ENCODE measurements around the gene CDS2. TPM values are rescaled to one million over a fixed set of nuclear protein-coding genes. Genes with fewer than 3 reads are reported as not detected.

CDS2 gene
- total and polyA plus RNA-seq, 2 experiments from 2014 or later: 16.8 to 40.8 TPM

DNA sequence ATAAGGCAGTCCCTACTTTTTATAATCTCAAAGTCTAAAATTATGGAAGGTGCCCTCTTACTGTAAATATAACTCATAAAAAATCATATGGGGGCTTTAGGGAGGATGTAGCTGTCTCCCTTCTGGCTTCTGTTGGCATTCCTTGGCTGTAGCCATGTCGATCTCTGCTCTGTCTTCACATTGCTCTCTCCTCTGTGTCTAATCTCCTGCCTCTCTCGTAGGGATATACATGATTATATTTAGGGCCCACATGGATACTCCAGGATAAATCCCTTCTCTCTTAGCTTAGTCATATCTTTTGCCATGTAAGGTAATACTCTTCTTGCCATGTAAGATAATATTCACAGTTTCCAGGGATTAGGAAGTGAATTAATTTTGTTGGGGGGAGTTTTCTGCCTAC, 28.6 kb downstream of the CDS2 start:
- no peak overlapping the region for H3K4me2 ChIP-seq
- H3K79me2 ChIP-seq (replicated peaks; ENCODE audit: insufficient read depth): peaks cover 69% of the 10 kb centered on the region
- H3K4me3 ChIP-seq: no peak overlapping the region
- H3K9me2 ChIP-seq (ENCODE audit: insufficient read depth): no peaks in the 10 kb centered on the region
- no peaks in the 10 kb centered on the region for H3K27me3 ChIP-seq (ENCODE audit: insufficient read depth)
- no peak overlapping the region for H3K27ac ChIP-seq (ENCODE audit: low read depth)
- peaks cover 9% of the 10 kb centered on the region; the same call in 1 of the 2 replicates for H4K20me1 ChIP-seq (replicated peaks; ENCODE audit: insufficient read depth)
- ATAC-seq (no peak), DNase-seq (ENCODE audit: low spot score) (no peak)
- H2AFZ ChIP-seq: no peak overlapping the region
- TF ChIP-seq, protein P1, sequence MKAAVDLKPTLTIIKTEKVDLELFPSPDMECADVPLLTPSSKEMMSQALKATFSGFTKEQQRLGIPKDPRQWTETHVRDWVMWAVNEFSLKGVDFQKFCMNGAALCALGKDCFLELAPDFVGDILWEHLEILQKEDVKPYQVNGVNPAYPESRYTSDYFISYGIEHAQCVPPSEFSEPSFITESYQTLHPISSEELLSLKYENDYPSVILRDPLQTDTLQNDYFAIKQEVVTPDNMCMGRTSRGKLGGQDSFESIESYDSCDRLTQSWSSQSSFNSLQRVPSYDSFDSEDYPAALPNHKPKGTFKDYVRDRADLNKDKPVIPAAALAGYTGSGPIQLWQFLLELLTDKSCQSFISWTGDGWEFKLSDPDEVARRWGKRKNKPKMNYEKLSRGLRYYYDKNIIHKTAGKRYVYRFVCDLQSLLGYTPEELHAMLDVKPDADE (IDR thresholded peaks at IDR 0.05): no peak
- TF ChIP-seq CREB1 (CRISPR knock-in tag; IDR thresholded peaks at IDR 0.05; ENCODE audit: low read depth): no peak
- no peak for TF ChIP-seq POLR2AphosphoS5 (IDR thresholded peaks at IDR 0.05; ENCODE audit: low read depth)
- TF ChIP-seq, protein P2, sequence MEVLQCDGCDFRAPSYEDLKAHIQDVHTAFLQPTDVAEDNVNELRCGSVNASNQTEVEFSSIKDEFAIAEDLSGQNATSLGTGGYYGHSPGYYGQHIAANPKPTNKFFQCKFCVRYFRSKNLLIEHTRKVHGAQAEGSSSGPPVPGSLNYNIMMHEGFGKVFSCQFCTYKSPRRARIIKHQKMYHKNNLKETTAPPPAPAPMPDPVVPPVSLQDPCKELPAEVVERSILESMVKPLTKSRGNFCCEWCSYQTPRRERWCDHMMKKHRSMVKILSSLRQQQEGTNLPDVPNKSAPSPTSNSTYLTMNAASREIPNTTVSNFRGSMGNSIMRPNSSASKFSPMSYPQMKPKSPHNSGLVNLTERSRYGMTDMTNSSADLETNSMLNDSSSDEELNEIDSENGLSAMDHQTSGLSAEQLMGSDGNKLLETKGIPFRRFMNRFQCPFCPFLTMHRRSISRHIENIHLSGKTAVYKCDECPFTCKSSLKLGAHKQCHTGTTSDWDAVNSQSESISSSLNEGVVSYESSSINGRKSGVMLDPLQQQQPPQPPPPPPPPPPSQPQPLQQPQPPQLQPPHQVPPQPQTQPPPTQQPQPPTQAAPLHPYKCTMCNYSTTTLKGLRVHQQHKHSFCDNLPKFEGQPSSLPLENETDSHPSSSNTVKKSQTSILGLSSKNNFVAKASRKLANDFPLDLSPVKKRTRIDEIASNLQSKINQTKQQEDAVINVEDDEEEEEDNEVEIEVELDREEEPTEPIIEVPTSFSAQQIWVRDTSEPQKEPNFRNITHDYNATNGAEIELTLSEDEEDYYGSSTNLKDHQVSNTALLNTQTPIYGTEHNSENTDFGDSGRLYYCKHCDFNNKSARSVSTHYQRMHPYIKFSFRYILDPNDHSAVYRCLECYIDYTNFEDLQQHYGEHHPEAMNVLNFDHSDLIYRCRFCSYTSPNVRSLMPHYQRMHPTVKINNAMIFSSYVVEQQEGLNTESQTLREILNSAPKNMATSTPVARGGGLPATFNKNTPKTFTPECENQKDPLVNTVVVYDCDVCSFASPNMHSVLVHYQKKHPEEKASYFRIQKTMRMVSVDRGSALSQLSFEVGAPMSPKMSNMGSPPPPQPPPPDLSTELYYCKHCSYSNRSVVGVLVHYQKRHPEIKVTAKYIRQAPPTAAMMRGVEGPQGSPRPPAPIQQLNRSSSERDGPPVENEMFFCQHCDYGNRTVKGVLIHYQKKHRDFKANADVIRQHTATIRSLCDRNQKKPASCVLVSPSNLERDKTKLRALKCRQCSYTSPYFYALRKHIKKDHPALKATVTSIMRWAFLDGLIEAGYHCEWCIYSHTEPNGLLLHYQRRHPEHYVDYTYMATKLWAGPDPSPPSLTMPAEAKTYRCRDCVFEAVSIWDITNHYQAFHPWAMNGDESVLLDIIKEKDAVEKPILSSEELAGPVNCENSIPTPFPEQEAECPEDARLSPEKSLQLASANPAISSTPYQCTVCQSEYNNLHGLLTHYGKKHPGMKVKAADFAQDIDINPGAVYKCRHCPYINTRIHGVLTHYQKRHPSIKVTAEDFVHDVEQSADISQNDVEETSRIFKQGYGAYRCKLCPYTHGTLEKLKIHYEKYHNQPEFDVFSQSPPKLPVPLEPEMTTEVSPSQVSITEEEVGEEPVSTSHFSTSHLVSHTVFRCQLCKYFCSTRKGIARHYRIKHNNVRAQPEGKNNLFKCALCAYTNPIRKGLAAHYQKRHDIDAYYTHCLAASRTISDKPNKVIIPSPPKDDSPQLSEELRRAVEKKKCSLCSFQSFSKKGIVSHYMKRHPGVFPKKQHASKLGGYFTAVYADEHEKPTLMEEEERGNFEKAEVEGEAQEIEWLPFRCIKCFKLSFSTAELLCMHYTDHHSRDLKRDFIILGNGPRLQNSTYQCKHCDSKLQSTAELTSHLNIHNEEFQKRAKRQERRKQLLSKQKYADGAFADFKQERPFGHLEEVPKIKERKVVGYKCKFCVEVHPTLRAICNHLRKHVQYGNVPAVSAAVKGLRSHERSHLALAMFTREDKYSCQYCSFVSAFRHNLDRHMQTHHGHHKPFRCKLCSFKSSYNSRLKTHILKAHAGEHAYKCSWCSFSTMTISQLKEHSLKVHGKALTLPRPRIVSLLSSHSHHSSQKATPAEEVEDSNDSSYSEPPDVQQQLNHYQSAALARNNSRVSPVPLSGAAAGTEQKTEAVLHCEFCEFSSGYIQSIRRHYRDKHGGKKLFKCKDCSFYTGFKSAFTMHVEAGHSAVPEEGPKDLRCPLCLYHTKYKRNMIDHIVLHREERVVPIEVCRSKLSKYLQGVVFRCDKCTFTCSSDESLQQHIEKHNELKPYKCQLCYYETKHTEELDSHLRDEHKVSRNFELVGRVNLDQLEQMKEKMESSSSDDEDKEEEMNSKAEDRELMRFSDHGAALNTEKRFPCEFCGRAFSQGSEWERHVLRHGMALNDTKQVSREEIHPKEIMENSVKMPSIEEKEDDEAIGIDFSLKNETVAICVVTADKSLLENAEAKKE (CRISPR knock-in tag; IDR thresholded peaks at IDR 0.05): no peak
- TF ChIP-seq, protein P3, sequence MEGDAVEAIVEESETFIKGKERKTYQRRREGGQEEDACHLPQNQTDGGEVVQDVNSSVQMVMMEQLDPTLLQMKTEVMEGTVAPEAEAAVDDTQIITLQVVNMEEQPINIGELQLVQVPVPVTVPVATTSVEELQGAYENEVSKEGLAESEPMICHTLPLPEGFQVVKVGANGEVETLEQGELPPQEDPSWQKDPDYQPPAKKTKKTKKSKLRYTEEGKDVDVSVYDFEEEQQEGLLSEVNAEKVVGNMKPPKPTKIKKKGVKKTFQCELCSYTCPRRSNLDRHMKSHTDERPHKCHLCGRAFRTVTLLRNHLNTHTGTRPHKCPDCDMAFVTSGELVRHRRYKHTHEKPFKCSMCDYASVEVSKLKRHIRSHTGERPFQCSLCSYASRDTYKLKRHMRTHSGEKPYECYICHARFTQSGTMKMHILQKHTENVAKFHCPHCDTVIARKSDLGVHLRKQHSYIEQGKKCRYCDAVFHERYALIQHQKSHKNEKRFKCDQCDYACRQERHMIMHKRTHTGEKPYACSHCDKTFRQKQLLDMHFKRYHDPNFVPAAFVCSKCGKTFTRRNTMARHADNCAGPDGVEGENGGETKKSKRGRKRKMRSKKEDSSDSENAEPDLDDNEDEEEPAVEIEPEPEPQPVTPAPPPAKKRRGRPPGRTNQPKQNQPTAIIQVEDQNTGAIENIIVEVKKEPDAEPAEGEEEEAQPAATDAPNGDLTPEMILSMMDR (conservative IDR thresholded peaks at IDR 0.05; ENCODE audit: low read depth in 2 of 2): no peak
- TF ChIP-seq EZH2phosphoT487 (IDR thresholded peaks at IDR 0.05; ENCODE audit: unreplicated experiment): no peak
- no peak for TF ChIP-seq ZNF114 (CRISPR knock-in tag; IDR thresholded peaks at IDR 0.05)
- no peak for TF ChIP-seq ZNF331 (CRISPR knock-in tag; IDR thresholded peaks at IDR 0.05; ENCODE audit: low read depth)
- Mint-ChIP-seq H3K9me3 (no peaks in the 10 kb centered on the region), H3K4me1 (peaks cover 28% of the 10 kb centered on the region), H3K27ac (no peak overlapping the region; the same call in 1 of the 2 replicates), H3K36me3 (ENCODE audit: low read depth) (no peaks in the 10 kb centered on the region), H3K27me3 (ENCODE audit: insufficient read depth, low read depth, poor library complexity) (peaks cover 1% of the 10 kb centered on the region), H3K4me3 (no peak overlapping the region)
- H3F3A ChIP-seq (replicated peaks; ENCODE audit: low read depth): no peaks in the 10 kb centered on the region
- H3K4me1 ChIP-seq (ENCODE audit: insufficient read depth): peaks cover 18% of the 10 kb centered on the region; the same call in 1 of the 2 replicates
- H3K36me3 ChIP-seq (ENCODE audit: insufficient read depth): no peaks in the 10 kb centered on the region
